Neural progenitor cell (in vitro differentiated cells): ENCODE results near the gene DDB1.

Source experiments
- EZH2 ChIP-seq: fragments of 200-600 bp; sonication (generic); IDR thresholded peaks from 2 replicates; pipeline ENCODE4 v1.6.1; 2017; ENCODE audit warnings: antibody characterized with exemption, mild to moderate bottlenecking, moderate library complexity
- TF ChIP-seq, protein P1 (sequence below): fragments of 200-600 bp; sonication (generic); IDR thresholded peaks from 2 replicates; pipeline ENCODE4 v1.5.1; 2017; ENCODE audit warnings: antibody characterized with exemption, mild to moderate bottlenecking

DNA sequence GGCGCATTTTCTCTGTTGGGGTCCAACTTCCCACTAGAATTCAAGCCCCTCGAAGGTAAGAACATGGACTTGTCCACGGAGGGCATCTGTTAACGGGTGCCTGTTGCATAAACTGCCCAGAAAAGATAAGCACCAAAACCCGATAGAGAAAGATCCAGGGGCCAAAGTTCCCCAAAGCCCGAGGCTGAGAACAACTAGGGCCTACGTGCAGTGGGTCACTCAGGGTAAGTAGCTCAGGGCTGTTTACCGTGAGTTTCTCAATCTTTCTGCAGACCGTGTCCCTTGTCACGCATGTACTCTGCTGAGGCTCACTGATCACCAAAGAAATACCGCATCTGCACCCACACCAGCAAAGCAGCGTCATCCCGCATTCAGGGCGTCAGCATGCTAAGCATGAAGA, 67.5 kb downstream of the DDB1 start:
- TF ChIP-seq, protein P1, sequence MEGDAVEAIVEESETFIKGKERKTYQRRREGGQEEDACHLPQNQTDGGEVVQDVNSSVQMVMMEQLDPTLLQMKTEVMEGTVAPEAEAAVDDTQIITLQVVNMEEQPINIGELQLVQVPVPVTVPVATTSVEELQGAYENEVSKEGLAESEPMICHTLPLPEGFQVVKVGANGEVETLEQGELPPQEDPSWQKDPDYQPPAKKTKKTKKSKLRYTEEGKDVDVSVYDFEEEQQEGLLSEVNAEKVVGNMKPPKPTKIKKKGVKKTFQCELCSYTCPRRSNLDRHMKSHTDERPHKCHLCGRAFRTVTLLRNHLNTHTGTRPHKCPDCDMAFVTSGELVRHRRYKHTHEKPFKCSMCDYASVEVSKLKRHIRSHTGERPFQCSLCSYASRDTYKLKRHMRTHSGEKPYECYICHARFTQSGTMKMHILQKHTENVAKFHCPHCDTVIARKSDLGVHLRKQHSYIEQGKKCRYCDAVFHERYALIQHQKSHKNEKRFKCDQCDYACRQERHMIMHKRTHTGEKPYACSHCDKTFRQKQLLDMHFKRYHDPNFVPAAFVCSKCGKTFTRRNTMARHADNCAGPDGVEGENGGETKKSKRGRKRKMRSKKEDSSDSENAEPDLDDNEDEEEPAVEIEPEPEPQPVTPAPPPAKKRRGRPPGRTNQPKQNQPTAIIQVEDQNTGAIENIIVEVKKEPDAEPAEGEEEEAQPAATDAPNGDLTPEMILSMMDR, result no peak
- TF ChIP-seq EZH2, result no peak
